HG02884 (cell line): ENCODE measurements around the gene HSPB3.
A peak's percentile ranks its signal among the peaks of the same experiment; 100 is the strongest.
"Not testable (repeated sequence)": the region's sequence is repeated elsewhere in the genome, so short reads cannot be mapped to it uniquely, and the experiment has no call there.

Source experiments
- ATAC-seq: cut with Tn5 transposase; IDR thresholded peaks from one replicate; pipeline ENCODE4 v1.9.1; 2021; ENCODE audit warnings: mild to moderate bottlenecking, moderate library complexity; ENCODE audit not compliant: unreplicated experiment

Gene HSPB3, protein sequence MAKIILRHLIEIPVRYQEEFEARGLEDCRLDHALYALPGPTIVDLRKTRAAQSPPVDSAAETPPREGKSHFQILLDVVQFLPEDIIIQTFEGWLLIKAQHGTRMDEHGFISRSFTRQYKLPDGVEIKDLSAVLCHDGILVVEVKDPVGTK

DNA sequence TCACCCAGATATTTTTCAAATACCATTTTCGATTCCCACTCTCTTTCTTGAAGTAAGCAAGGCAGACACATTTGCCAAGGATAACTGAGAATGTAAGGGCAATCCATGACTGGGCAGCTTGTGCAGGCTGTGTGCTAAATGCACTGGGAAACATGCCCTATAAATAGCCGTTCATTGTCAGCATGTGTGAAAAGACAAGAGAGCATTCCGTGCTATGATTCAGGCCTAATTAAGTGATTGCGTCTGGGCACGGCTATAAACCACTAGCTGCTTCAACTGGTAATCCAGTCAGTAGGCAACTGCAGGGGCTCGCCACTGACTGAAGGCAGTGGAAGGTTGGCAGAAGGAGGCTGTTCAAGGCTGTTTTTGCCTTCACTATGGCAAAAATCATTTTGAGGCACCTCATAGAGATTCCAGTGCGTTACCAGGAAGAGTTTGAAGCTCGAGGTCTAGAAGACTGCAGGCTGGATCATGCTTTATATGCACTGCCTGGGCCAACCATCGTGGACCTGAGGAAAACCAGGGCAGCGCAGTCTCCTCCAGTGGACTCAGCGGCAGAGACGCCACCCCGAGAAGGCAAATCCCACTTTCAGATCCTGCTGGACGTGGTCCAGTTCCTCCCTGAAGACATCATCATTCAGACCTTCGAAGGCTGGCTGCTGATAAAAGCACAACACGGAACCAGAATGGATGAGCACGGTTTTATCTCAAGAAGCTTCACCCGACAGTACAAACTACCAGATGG, at the start of gene HSPB3:
HSPB3 (plus strand) TSS at position 287 of the 745 bp plus-strand sequence; CDS start at position 378, 91 bp downstream.
- ATAC-seq: no peak

DNA sequence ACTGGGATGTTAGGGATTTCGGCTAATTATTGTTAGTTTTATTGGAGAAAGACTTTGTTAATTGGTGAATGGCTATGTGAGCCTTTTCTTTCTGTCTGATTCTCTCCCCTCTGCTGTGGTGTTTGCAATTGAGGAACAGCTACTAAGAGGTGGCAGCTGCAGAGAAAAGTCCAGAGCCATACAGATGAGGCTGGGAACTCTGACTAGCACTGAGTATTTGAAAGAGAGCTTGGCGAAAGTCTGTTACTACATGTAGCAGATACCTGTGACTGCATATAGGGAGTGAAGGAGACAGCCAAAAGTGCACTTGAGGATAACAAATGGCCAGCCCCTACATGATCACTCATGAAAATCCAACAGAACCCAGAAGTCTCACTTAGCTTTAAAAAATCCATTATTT, 44.3 kb upstream of the HSPB3 start:
- ATAC-seq: no peak

DNA sequence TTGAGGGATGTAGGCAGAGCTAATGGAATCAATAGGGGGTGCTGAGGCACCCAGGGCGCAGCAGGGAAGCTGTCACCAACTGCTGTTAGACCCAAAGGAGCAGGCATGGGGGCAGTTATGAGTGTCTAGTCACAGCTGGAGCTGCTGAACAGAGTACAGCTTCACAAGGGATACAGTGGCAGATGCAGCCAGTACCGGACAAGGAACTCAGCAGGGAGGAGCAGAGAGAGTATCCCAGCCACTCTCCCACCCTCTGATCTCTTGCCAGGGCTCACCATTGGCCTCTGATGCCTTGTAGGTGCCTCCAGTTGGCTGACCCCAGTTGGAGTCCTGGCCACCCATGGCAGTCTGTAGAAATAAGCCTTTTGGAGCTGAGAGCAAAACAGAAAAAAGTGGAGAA, 42.6 kb upstream of the HSPB3 start:
- no peak for ATAC-seq

DNA sequence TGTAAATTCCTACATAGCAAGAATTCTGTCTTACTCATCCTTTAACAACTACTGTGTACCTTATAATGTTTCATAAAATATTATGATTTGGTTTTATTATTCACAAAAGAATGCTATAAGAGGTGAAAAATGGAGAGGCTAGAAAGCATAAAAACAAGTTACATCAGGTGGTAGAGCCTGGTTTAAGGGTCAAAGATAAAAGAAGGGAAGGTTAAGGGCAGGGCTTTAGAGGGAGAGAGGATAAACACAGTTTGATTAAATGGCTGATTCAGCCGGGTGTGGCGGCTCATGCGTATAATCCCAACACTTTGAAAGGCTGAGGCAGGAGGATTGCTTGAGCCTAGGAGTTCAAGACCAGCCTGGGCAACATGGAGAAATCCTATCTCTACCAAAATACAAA, 40.4 kb upstream of the HSPB3 start:
- no peak for ATAC-seq

DNA sequence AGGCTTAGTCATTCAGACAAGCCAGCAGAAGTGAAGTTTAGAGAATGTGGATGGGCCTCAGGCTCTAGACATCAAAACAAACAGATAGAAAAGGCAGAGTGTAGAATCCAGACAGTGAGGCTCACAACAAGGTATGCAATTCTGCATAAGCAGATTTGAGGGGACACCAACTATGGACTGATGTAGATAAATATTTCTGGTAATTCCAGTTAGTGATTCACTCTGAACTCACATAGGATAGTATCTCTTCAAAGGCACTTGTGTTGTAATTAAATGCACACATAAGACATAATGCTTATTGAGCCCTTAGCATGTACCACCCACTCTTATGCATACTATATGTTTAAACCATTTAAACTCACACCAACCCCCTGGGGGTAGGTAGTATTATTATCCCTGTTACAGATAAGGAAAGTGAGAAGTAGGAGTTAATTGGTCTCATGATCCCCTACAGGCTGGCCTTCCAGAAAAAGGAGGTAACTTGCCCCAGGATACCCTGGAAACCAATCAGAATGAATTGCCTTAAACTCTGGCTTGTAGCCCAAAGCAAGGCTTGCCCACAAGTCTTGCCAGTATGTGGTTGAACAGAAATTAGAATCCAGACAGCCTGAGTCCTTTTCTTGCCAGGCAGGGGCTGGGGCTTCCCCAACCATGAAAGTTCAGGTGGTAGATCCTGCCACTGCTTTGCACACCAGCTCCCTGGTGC, 39.5 kb upstream of the HSPB3 start:
- no peak for ATAC-seq

DNA sequence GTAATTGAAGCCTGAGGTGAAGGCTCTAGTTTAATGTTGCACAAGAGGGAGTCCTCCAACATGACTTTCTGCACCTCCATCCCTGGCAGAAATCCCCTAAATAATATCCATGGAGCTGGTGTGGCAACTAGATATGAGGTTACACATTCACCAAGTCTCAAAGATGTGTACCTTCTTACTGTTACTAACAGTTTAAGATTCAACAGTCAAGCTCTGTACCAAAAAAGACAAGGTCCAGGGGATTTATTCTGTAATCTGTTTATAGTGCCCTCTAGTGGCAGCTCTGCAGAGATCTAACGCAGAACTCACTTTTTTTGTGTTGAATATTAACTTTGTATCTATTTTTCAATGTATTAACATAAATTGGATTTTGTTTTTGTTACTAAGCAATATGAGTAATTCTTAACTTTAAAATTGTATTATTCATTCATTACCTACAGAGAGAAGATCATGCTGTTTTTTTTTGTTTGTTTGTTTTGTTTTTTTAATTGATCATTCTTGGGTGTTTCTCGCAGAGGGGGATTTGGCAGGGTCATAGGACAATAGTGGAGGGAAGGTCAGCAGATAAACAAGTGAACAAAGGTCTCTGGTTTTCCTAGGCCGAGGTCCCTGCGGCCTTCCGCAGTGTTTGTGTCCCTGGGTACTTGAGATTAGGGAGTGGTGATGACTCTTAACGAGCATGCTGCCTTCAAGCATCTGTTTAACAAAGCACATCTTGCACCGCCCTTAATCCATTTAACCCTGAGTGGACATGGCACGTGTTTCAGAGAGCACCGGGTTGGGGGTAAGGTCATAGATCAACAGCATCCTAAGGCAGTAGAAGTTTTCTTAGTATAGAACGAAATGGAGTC, 35.7 kb upstream of the HSPB3 start:
- not testable (repeated sequence) for ATAC-seq

DNA sequence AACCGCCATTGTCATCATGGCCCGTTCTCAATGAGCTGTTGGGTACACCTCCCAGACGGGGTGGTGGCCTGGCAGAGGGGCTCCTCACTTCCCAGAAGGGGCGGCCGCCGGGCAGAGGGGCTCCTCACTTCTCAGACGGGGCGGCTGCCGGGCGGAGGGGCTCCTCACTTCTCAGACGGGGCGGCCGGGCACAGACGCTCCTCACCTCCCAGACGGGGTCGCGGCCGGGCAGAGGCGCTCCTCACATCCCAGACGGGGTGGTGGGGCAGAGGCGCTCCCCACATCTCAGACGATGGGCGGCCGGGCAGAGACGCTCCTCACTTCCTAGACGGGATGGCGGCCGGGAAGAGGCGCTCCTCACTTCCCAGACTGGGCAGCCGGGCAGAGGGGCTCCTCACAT, 35.0 kb upstream of the HSPB3 start:
- ATAC-seq: not testable (repeated sequence)

DNA sequence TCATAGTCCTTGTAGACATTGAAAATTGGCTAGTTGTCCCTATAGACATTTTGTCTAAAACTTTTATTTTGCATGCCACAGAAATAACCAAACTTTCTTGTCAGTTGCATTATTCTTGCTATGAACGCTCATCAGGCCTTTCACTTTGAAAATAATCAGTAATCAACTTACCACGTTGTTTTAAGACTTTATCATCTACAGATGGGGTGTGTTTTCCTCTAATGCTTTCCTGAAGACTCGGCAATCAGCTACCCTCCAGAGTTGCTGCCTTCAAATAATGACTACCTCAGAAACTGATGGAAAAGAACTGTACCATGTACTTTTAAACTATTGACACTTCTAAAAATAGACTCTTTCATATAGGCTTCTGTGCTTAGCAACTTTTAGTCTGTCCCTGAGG, 33.5 kb upstream of the HSPB3 start:
- ATAC-seq: no peak

DNA sequence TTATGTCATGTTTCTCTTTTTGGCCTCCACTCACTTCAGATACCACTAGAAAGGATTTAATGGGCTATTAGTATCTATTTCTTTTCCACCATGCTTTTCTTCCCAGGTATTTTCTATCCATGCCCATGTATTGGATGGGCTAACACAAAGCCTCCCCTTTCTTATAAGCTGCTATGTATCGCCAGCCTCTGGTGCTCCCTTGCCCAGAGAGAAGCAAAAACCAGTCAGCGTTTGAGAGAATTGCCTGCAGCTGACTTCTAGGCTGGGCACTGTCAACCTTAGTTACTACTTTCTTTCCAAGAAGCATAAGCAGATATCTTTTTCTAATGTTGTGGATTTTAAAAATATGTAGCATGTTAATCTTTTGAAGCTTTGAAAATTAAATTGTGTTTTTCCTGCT, 30.2 kb upstream of the HSPB3 start:
- no peak for ATAC-seq

DNA sequence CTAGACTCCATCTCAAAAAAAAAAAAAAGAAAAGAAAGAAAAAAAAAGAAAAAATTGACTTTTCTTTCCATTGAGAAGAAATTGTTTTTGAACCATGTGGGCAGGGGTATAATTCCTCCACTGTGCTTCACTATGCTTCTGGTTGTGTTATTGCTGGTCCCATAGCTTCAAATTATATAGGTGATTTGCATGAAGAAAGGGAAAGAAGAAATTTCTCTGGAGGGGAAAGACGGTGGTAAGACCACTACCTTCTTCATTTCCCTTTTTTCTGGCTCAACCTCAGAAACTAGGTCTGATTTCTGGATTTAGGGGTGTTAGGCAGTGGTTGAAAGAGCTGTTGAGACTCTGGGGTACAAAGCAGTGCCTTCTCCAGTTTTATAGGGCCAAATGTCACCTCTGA, 29.3 kb upstream of the HSPB3 start:
- ATAC-seq: no peak

DNA sequence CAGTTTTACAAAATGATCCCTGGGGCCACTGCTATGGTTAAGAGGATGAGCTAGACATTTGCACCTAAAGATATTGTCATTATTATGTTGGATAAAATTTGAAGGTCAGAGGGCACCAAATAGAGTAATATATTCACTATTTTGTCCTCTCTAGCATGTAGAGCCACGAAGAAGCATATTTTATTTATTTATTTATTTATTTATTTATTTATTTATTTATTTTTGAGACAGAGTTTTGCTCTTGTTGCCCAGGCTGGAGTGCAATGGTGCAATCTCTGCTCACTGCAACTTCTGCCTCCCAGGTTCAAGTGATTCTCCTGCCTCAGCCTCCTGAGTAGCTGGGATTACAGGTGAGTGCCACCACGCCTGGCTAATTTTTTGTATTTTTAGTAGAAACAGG, 20.8 kb upstream of the HSPB3 start:
- ATAC-seq: not testable (repeated sequence)

DNA sequence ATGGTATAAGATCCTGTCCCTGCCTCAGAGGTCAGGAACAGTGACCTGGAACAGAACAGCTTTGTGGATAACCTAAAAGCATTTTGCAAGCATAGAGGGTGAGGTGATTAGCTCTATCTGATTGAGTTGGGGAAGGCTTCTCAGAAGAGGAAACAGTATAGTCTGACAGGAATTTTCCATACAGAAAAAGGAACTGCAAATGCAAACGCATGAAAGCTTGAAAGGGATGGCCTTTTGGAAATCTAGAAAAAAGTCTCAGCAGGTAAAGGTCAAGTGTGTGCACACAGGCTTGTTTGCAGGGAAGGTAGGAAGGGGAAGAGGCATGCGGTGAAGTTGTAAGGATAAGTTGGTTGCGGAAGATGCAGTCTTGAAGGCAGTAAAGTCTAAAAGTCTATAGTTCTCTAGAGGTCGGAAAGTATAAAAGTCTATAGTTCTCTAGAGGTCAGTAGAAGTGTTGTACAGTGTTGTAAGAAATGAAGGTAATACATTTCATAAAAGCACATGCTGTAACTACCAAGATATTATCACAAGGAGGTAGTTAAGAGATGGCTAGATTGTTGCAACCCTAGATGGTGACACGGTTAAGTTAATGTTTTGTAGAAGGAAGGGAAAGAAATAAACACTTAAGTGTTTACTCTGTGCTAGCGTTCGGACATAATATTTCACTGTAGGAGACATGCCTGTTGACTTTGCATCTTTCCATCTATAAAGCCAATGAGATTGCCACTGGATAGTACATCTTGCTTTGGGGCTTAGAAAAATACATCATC, 16.7 kb upstream of the HSPB3 start:
- ATAC-seq: no peak

DNA sequence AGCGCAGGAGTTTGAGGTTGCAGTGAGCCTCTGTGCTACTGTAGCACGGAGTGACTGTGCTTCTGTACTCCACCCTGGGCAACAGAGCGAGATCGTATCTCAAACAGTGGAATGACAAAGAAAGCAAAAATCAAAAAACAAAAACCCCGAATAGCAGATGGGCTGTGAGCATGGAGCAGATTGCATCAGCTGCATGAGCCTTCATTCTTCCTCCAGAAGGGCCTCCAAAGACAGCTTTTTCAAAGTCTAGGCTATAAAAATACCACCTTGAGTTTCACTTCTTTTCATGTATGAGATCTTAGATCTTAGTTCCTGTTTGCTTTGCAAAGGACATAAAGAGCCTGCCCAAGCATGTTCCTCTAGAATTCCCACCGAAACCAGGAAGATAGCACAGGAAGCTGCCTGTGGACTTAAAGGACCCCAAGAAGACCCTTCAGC, 15.0 kb upstream of the HSPB3 start:
- peak; percentile 94 for ATAC-seq

DNA sequence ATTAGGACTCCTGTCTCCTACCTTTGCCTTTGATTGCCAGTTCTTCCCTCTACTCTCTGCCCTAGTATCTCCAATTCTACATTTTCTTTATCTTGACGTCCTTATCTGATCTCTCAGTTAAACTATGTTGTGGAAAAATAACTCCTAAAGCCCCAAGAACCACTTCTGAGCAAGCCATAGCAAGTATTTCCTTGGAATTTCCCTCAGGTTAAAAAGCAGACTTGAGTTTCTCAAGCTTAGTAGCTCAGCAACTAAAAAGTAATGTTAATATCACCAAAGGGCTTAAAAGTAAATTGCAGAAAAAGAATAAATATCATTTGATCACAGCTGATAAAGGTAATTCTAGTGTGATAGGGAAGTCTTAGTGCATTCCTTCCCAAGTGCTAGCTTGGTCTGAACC, 13.2 kb upstream of the HSPB3 start:
- ATAC-seq: no peak

DNA sequence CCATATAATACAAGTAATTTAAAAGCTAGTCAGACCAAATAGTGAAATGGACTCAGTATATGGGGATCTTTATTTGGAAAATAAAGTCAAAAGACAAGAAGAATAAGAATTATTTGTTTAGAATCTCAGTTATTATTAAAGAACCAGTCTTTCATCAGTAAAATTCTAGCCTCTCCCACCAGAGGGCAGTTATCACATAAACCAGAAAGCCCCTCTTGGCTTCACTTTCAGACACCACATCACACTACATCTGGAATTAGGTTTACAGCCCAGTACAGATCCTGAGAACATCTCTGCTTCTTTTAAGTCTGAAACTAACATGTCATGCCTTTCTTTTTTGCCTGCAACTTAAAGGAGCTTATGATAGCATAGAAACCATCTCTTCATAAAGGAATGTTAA, 12.2 kb upstream of the HSPB3 start:
- no peak for ATAC-seq

DNA sequence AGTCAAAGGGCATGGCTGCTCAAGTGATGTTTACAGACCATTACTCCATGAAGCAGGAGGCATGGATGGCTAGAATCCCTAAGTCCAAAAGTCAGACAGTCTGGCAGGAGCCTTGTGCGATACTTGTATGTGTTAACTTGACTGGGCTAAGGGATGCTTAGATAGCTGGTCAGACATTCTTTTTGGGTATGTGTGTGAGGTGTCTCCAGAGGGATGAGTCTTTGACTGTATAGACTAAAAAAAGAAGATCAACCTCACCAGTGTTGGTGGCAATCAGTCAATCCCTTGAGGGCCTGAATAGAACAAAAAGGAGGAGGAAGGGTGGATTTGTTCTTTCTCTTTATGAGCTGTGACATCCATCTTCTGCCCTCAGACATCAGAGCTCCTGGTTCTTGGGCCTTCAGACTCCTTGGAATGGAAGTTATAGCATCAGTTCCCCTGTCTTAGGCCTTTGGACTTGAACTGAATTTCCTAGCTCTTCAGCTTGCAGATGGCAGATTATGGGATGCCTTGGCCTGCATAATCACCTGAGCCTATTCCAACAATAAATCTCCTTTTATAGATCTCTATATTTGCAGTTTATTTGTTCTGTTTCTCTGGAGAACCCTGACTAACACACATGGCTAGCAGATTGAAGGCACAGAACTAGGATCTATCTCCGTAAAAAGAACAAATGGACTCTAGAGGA, 9.7 kb upstream of the HSPB3 start:
- ATAC-seq: no peak

DNA sequence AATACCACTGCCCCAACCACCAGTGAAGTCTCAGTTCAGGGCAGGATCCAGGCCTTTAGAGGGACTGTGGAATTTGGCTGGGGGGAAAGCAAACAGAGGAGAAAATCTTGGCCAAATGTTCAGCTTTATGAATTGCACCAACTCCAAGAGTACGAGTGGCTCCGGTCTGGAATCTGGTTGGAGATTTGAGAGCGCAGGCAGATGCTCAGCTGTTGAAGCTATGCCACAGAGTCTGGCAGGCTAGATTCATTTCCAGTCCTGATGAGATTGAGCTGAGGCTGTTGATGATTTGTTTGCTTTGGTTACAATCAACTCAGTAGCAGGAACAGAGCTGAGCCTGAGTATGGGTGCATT, 9.1 kb upstream of the HSPB3 start:
- no peak for ATAC-seq

DNA sequence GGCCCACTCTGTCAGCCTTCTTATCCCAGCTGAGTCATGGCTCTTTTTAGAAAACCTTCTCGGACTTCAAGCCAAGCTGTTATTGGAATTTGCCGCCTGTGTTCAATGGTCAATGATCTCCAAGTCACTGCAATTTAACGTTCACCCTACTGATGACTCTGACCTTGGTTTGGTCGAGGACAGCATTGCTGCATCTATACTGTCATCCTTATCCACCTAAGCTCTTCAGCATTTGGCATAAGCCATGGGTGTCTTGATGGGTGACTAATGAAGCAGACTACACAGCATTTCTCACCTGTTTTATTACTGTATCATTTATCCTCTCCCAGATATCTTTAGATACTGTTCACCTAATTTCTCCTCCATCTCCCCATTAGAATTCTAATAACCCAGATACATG, 5.6 kb upstream of the HSPB3 start:
- no peak for ATAC-seq

DNA sequence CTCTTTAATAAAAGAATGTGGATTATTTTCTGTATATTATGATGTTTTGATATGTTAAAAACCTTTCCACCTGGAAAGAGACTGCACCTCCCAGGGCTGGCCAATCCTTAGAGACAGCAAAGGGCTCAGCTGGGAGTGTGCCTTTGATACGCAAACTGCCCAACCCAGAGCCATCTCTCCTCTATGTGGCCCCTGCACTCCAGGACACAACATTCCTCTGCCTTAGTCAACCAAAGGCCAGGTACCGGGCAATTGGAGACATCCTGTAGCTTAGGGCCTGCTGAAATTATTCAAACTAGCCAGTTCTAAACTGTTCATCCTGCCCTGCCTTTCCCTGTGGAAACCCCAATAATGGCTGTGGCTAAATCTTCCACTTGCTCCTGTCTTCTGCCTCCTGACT, 5.0 kb upstream of the HSPB3 start:
- ATAC-seq: no peak

DNA sequence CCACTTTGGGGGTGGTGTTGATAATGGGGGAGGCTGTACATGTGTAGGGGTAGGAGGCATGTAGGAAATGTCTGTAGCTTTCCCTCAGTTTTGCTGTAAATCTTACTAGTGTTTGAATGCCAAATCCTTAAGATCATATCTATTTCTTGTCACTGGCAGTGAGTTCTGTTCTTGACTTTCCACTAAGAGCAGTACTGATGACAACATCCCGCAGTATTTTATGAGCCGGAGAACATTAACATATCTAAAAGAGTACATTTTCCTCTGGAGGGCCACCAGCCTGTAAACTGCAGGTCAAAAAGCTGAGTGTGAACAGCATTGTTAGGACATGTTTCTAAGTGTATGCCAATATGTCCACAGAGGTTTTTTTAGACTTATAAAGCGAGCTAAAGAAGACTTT, 2.5 kb upstream of the HSPB3 start:
- no peak for ATAC-seq
